Parathyroid adenoma (tissue), 2 donors: ENCODE data around the gene UBAP2L.
A peak's percentile ranks its signal among the peaks of the same experiment; 100 is the strongest.

Source experiments
- H2AFZ ChIP-seq: fragments of 300-600 bp; sonication (generic); one replicate; pipeline ENCODE4 v1.7.0; 2017; ENCODE audit warnings: antibody characterized with exemption, mild to moderate bottlenecking
- H3K27ac ChIP-seq: fragments of 300-600 bp; sonication (generic); one replicate; pipeline ENCODE4 v1.7.0; 2017
- H3K27me3 ChIP-seq: fragments of 300-600 bp; sonication (generic); one replicate; pipeline ENCODE4 v1.7.0; 2017; ENCODE audit warnings: low read length; ENCODE audit not compliant: control insufficient read depth, insufficient read depth
- H3K36me3 ChIP-seq: fragments of 300-600 bp; sonication (generic); one replicate; pipeline ENCODE4 v1.7.0; 2017; ENCODE audit warnings: low read length; ENCODE audit not compliant: control insufficient read depth, insufficient read depth
- H3K4me1 ChIP-seq: fragments of 300-600 bp; sonication (generic); one replicate; pipeline ENCODE4 v1.7.0; 2017; ENCODE audit warnings: control low read depth
- H3K4me2 ChIP-seq: fragments of 300-600 bp; sonication (generic); one replicate; pipeline ENCODE4 v1.7.0; 2017; ENCODE audit warnings: low read length
- H3K4me3 ChIP-seq: fragments of 300-600 bp; sonication (generic); one replicate; pipeline ENCODE4 v1.7.0; 2017; ENCODE audit warnings: low read depth, low read length
- H3K79me2 ChIP-seq: fragments of 300-600 bp; sonication (generic); one replicate; pipeline ENCODE4 v1.7.0; 2017; ENCODE audit warnings: control low read depth
- H3K9ac ChIP-seq: fragments of 300-600 bp; sonication (generic); one replicate; pipeline ENCODE4 v1.7.0; 2017; ENCODE audit warnings: mild to moderate bottlenecking
- H3K9me3 ChIP-seq: fragments of 300-600 bp; sonication (generic); one replicate; pipeline ENCODE4 v1.7.0; 2017; ENCODE audit warnings: low read length; ENCODE audit not compliant: control insufficient read depth
- CTCF ChIP-seq: fragments of 300-600 bp; sonication (generic); IDR thresholded peaks from one replicate; pipeline ENCODE4 v1.7.0; 2017; ENCODE audit warnings: antibody characterized with exemption, mild to moderate bottlenecking
- donor health status: primary hyperparathyroidism.

The UBAP2L gene, protein sequence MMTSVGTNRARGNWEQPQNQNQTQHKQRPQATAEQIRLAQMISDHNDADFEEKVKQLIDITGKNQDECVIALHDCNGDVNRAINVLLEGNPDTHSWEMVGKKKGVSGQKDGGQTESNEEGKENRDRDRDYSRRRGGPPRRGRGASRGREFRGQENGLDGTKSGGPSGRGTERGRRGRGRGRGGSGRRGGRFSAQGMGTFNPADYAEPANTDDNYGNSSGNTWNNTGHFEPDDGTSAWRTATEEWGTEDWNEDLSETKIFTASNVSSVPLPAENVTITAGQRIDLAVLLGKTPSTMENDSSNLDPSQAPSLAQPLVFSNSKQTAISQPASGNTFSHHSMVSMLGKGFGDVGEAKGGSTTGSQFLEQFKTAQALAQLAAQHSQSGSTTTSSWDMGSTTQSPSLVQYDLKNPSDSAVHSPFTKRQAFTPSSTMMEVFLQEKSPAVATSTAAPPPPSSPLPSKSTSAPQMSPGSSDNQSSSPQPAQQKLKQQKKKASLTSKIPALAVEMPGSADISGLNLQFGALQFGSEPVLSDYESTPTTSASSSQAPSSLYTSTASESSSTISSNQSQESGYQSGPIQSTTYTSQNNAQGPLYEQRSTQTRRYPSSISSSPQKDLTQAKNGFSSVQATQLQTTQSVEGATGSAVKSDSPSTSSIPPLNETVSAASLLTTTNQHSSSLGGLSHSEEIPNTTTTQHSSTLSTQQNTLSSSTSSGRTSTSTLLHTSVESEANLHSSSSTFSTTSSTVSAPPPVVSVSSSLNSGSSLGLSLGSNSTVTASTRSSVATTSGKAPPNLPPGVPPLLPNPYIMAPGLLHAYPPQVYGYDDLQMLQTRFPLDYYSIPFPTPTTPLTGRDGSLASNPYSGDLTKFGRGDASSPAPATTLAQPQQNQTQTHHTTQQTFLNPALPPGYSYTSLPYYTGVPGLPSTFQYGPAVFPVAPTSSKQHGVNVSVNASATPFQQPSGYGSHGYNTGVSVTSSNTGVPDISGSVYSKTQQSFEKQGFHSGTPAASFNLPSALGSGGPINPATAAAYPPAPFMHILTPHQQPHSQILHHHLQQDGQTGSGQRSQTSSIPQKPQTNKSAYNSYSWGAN

DNA sequence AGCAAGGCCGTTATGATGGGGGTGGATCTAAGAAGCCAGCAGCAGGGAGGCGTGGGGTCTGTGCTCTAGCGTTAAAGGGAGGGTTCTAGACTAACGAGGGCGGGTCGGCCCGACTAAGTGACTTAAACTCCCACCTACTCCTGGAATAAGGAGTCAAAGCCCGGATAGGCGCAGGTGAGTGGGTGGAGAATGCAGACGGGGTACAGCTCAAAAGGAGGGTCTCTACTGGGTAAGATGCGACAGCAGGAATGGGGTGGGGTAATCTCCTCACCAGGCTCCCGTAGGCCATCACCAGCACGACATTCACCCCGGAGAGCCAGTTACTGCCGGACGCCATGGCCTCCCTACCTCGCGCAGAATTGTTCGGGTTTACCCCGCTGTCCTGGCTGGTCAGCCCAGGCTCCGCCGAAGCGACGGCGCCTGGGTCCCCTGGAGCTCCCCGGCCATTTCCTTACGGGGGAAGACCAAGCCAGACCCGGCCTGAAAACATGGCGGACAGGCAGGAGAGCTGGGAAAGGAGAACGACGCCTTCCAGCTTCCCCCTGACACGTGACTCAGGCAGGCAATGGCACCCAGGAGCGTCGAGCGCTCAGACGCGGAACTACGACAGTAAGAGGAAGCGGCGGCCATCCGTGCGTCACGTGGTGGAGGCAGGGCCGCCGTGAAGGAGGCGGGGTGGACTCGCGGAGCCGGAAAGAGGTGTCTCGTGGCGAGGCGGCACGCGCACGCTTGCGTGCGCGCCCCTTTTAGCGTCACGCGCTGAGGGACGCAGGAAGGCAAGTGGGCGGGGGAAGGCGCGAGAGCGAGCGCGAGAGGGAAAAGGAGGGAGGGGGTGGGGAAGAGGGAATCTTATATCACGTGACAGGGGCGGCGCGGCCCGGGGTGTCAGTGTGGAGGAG is at the start of gene UBAP2L:
Gene UBAP2L, plus strand, starts transcription at position 885 of the 899 bp plus-strand sequence. CDS start 4,169 bp downstream, outside the sequence.
- no peaks in the 10 kb centered on the region for H3K27me3 ChIP-seq
- peak within 1 kb of the TSS; percentile 86 for H2AFZ ChIP-seq
- no peaks in the 10 kb centered on the region for H3K9me3 ChIP-seq
- peak within 1 kb of the TSS; percentile 81 for H3K4me2 ChIP-seq
- H3K9ac ChIP-seq: peak within 1 kb of the TSS; percentile 96
- peak within 1 kb of the TSS; percentile 98 for H3K27ac ChIP-seq
- TF ChIP-seq CTCF: no peak
- peaks cover 43% of the 10 kb centered on the region for H3K79me2 ChIP-seq
- H3K4me3 ChIP-seq: peak within 1 kb of the TSS; percentile 98
- H3K4me1 ChIP-seq: peaks cover 7% of the 10 kb centered on the region
- H3K36me3 ChIP-seq: no peaks in the 10 kb centered on the region

GRCh38 chr1:154171223-154171583 is 49.6 kb upstream of the UBAP2L start:
- Histone ChIP-seq H3K36me3 (no peaks in the 10 kb centered on the region), H3K27me3 (no peaks in the 10 kb centered on the region), H3K9me3 (no peaks in the 10 kb centered on the region), H3K27ac (no peak overlapping the region), H3K4me2 (no peak overlapping the region), H3K4me1 (no peaks in the 10 kb centered on the region), H3K9ac (no peak overlapping the region), H2AFZ (no peak overlapping the region), H3K4me3 (no peak overlapping the region), H3K79me2 (no peaks in the 10 kb centered on the region)
- no peak for TF ChIP-seq CTCF

DNA sequence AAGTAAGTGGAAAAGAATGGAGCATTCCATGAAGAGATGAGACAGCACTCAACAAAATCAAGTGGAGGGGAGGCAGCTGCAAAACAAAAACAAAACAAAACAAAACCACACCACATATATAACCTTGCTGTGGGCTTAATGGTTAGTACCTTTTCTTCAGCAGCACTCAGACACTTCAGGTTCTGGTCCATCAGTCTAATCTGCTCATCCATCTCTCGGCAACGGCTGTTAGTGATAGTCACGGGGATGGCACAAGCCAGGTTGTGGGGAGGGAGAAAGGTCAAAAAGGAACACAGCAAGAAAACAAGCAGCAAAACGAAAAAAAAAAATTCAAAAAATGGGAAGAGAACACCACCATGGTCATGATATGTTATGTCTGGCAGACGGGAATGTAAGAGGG is 48.9 kb upstream of the UBAP2L start:
- Histone ChIP-seq H3K27ac (no peak overlapping the region), H3K27me3 (no peaks in the 10 kb centered on the region)

More for the DNA sequence above, 48.9 kb upstream of the UBAP2L start:
- Histone ChIP-seq H3K36me3 (no peaks in the 10 kb centered on the region), H3K4me1 (no peaks in the 10 kb centered on the region), H2AFZ (no peak overlapping the region), H3K79me2 (no peaks in the 10 kb centered on the region), H3K9me3 (no peaks in the 10 kb centered on the region), H3K9ac (no peak overlapping the region), H3K4me2 (no peak overlapping the region), H3K4me3 (no peak overlapping the region)
- no peak for TF ChIP-seq CTCF
